Stimulated activated effector memory CD8-positive, alpha-beta T cell treated with anti-CD3 and anti-CD28 coated beads, Interleukin-12 subunit alpha, Interleukin-12 subunit beta, amount 100 ng/mL, for 72 hours (primary cell): ENCODE data around the gene NOSIP.
A peak's percentile ranks its signal among the peaks of the same experiment; 100 is the strongest.

ENCODE experiments used
- ATAC-seq: fragments of 150-1000 bp; cut with Tn5 transposase; 2 replicates; pipeline ENCODE4 v1.10.0; 2021
- DNase-seq, 2 donors: peaks; one replicate each; pipeline ENCODE4 v3.0.0; 2021 to 2022; ENCODE audit warnings: low spot score in 2 of 2
- H3K27ac Mint-ChIP-seq: one replicate; pipeline ENCODE4 v1.8.0; 2022; ENCODE audit warnings: mild to moderate bottlenecking, mixed read lengths
- H3K36me3 Mint-ChIP-seq: one replicate; pipeline ENCODE4 v1.8.0; 2022; ENCODE audit warnings: mild to moderate bottlenecking, mixed read lengths
- H3K4me1 Mint-ChIP-seq: one replicate; pipeline ENCODE4 v1.8.0; 2022; ENCODE audit warnings: mixed read lengths
- H3K4me3 Mint-ChIP-seq: one replicate; pipeline ENCODE4 v1.8.0; 2022; ENCODE audit warnings: mild to moderate bottlenecking, mixed read lengths
- H3K9me3 Mint-ChIP-seq: one replicate; pipeline ENCODE4 v1.8.0; 2022; ENCODE audit warnings: mixed read lengths

NOSIP gene

DNA sequence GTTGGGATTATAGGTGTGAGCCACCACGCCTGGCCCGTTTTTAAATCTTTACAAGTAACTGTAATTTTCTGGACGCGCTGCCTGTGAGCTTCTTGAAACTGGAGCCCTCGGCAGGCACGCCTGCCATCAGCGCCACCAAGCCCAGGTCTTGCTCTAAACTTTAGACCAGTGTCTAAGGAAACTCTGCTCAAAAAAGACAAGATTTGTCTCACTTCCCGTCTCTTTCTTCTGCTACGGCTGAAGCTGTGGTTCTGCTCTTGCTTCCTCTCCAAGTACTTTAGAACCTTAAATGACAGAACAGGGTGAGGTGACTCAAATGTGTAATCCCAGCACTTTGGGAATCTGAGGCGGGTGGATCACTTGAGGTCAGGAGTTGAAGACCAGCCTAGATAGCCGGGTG, 27.6 kb downstream of the NOSIP start:
- Mint-ChIP-seq H3K36me3 (peaks cover 51% of the 10 kb centered on the region), H3K9me3 (no peaks in the 10 kb centered on the region), H3K4me3 (peak overlapping the region; percentile 82), H3K27ac (peak overlapping the region; percentile 95), H3K4me1 (peaks cover 39% of the 10 kb centered on the region)
- DNase-seq (no peak), ATAC-seq (no peak)

- DNase-seq (no peak), ATAC-seq (no peak)
- no peaks in the 10 kb centered on the region for H3K9me3 Mint-ChIP-seq
- H3K36me3 Mint-ChIP-seq: peaks cover 42% of the 10 kb centered on the region
- peak overlapping the region; percentile 50 for H3K27ac Mint-ChIP-seq
- H3K4me3 Mint-ChIP-seq: no peak overlapping the region
- H3K4me1 Mint-ChIP-seq: peaks cover 41% of the 10 kb centered on the region
Observed at GRCh38 chr19:49551531-49551930, 28.8 kb downstream of the NOSIP start.

GRCh38 chr19:49549045-49549444, 31.3 kb downstream of the NOSIP start:
- Mint-ChIP-seq H3K36me3 (peaks cover 18% of the 10 kb centered on the region), H3K4me1 (peaks cover 27% of the 10 kb centered on the region)

DNA sequence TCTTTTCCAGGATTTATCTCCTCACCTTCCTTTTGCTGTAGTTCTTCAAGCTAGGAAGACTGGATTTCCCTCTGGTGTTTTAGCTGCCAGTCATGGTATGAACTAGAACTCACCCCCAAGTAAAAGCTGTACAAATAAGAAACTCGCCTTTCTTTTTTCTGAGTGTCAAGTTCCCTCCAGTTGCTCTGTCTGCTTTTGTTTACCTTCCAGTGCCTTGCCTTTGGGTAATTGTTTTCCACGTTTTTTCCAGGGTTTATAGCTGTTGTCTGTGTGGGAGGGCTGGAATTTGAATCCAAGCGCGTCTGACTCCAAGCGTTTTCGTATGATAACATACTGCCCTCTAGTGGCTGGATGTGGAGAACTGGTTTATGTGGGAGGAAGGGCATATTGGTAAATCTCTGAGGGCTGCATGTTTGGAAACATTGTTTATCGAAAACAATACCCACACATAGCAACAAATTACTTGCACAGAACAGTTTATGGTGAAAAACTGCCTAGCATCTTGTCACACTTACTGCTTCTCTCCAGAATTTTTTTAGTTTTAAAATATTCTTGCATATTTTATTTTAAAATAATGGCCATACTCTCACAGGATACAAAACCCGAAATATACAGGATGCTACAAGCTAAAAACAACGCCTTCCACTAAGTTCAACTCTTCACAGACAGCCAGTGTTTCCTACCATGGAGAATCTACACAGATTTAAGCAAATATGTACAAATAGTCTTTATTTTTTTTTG, 33.4 kb downstream of the NOSIP start:
- peaks cover 13% of the 10 kb centered on the region for H3K4me1 Mint-ChIP-seq
- H3K9me3 Mint-ChIP-seq: no peaks in the 10 kb centered on the region
- no peak overlapping the region for H3K27ac Mint-ChIP-seq
- peak overlapping the region; percentile 46 for H3K4me3 Mint-ChIP-seq
- peaks cover 5% of the 10 kb centered on the region for H3K36me3 Mint-ChIP-seq
- DNase-seq: peak; percentile 56 to 83
- ATAC-seq: peak; percentile 78

More at GRCh38 chr19:49549045-49549444, 31.3 kb downstream of the NOSIP start:
- ATAC-seq (no peak), DNase-seq (no peak)
- peak overlapping the region; percentile 79 for H3K27ac Mint-ChIP-seq
- H3K9me3 Mint-ChIP-seq: no peaks in the 10 kb centered on the region
- H3K4me3 Mint-ChIP-seq: no peak overlapping the region

GRCh38 chr19:49544154-49544553, 36.2 kb downstream of the NOSIP start:
- peak overlapping the region; percentile 66 for H3K27ac Mint-ChIP-seq
- peak; percentile 26 for ATAC-seq
- H3K4me3 Mint-ChIP-seq: no peak overlapping the region
- DNase-seq: no peak
- peaks cover 6% of the 10 kb centered on the region for H3K36me3 Mint-ChIP-seq
- no peaks in the 10 kb centered on the region for H3K9me3 Mint-ChIP-seq
- peaks cover 13% of the 10 kb centered on the region for H3K4me1 Mint-ChIP-seq

GRCh38 chr19:49543032-49543431, 37.3 kb downstream of the NOSIP start:
- Mint-ChIP-seq H3K4me1 (peaks cover 13% of the 10 kb centered on the region), H3K9me3 (no peaks in the 10 kb centered on the region), H3K27ac (peak overlapping the region; percentile 10), H3K4me3 (no peak overlapping the region), H3K36me3 (peaks cover 11% of the 10 kb centered on the region)
- no peak for ATAC-seq
- DNase-seq: no peak

DNA sequence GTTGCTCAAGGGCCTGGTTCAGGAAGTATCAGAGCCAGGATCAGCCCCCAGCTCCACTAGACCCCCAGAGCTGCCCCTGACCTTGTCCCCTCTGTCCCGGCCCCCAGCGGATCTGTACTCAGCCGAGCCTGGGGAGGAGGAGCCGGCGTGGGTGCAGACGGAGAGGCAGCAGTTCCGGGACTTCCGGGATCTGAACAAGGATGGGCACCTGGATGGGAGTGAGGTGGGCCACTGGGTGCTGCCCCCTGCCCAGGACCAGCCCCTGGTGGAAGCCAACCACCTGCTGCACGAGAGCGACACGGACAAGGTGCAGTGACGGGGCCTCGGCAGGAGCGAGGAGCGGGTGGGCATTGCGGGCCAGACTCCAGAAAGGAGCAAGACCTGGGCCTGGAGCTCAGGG, 37.9 kb downstream of the NOSIP start:
- Mint-ChIP-seq H3K4me3 (no peak overlapping the region), H3K4me1 (peaks cover 13% of the 10 kb centered on the region), H3K27ac (peak overlapping the region; percentile 10), H3K9me3 (no peaks in the 10 kb centered on the region), H3K36me3 (peaks cover 8% of the 10 kb centered on the region)
- DNase-seq: no peak
- no peak for ATAC-seq

DNA sequence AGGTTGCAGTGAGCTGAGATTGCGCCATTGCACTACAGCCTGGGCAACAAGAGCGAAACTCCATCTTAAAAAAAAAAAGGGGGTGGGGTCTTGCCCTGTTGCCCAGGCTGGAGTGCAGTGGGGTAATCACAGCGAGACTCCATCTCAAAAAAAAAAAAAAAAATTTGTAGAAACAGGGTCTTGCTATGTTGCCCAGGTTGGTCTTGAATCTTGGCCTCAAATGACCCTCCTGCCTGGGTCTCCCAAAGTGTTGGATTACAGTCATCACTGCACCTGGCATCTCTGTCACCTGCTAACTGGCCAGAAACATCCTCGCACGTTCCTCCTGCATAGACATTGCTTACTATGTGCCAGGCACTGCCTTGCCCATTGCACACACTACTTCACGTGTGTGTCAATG, 38.4 kb downstream of the NOSIP start:
- Mint-ChIP-seq H3K36me3 (peaks cover 12% of the 10 kb centered on the region), H3K9me3 (no peaks in the 10 kb centered on the region), H3K27ac (peak overlapping the region; percentile 10), H3K4me1 (peaks cover 9% of the 10 kb centered on the region), H3K4me3 (no peak overlapping the region)
- ATAC-seq: no peak
- no peak for DNase-seq

DNA sequence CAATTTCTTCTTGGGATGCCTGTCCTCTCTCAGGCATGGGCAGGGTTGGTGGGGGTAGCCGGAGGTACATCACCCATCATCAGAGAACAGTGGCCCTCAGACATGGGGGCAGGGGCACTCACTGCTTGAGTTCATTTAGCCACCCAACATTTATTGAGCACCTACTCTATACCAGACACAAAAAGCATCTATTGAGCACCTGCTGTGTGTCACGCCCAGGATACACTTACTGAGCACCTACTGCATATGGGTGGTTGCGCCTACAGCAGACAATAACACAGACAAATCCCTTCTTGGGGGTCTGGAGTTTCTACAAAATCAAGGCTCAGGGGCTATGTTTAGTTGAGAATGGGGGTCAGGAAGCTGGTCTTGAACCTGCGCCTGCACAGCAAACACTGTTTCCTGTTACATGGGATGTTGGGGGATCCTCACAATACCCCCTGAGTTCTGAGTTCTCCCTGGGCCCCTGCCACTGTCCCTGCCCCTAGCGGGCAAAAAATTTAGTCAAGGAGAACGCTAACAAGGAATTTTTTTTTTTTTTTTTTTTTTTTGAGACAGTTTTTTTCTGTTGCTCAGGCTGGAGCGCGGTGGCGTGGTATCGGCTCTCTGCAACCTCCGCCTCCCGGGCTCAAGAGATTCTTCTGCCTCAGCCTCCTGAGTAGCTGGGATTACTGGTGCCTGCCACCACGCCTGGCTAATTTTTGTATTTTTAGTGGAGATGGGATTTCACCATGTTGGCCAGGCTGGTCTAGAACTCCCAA, 41.0 kb downstream of the NOSIP start:
- peaks cover 16% of the 10 kb centered on the region for H3K4me1 Mint-ChIP-seq
- peaks cover 16% of the 10 kb centered on the region for H3K36me3 Mint-ChIP-seq
- no peak overlapping the region for H3K27ac Mint-ChIP-seq
- DNase-seq (no peak), ATAC-seq (no peak)
- H3K4me3 Mint-ChIP-seq: no peak overlapping the region
- H3K9me3 Mint-ChIP-seq: no peaks in the 10 kb centered on the region

DNA sequence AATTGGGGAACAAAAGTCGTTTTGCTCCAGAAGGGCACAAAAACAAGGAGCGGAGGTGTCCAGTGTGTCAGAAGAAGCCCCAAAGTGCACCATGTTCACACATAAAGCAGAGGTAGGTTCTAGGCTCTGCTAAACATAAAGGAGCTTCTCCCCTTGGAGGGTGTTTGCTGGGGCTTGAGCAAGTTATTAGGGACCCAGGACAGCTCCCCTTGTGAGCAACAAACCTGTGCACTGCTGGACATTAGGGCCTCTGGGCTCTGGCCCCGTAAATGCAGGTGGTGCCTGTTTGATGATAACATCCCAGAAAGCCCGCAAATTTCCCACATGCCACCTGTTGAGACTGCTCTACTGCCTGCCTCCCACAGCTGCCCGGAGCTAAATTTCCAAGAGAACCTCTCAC, 41.7 kb downstream of the NOSIP start:
- no peak overlapping the region for H3K4me3 Mint-ChIP-seq
- no peaks in the 10 kb centered on the region for H3K9me3 Mint-ChIP-seq
- no peak overlapping the region for H3K27ac Mint-ChIP-seq
- H3K36me3 Mint-ChIP-seq: peaks cover 17% of the 10 kb centered on the region
- ATAC-seq: no peak
- H3K4me1 Mint-ChIP-seq: peaks cover 14% of the 10 kb centered on the region
- DNase-seq: no peak

DNA sequence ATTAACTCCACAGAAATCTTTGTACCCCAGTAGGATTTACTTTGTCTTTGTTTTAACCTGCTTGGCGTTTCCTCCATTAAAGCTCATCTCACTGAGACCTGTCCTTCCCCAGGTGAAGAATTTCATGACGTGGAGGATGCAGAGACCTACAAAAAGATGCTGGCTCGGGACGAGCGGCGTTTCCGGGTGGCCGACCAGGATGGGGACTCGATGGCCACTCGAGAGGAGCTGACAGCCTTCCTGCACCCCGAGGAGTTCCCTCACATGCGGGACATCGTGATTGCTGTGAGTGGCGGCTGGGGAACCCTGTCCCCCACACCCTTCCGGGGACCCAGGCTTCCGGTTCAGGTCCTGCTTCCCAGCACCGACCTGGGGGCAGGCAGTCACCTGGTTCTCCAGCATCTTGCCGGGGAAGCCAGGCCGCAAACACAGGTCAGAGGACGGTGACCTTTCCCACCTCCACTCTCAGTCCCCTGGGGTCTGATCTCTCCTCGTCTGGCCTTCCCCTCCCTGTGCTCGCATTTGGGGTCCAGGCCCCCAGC, 43.4 kb downstream of the NOSIP start:
- Mint-ChIP-seq H3K9me3 (no peaks in the 10 kb centered on the region), H3K27ac (no peak overlapping the region)
- ATAC-seq: no peak

GRCh38 chr19:49534632-49535385, 45.5 kb downstream of the NOSIP start:
- H3K4me1 Mint-ChIP-seq: peaks cover 24% of the 10 kb centered on the region
- ATAC-seq (peak; percentile 53), DNase-seq (no peak)
- peaks cover 17% of the 10 kb centered on the region for H3K36me3 Mint-ChIP-seq
- H3K27ac Mint-ChIP-seq: peak overlapping the region; percentile 84
- peak overlapping the region; percentile 79 for H3K4me3 Mint-ChIP-seq
- H3K9me3 Mint-ChIP-seq: no peaks in the 10 kb centered on the region

More for the DNA sequence above, 43.4 kb downstream of the NOSIP start:
- peaks cover 24% of the 10 kb centered on the region for H3K4me1 Mint-ChIP-seq
- H3K4me3 Mint-ChIP-seq: no peak overlapping the region
- peaks cover 17% of the 10 kb centered on the region for H3K36me3 Mint-ChIP-seq
- no peak for DNase-seq

- ATAC-seq: peak; percentile 90
- DNase-seq: peak; percentile 90 to 93
- peaks cover 13% of the 10 kb centered on the region for H3K36me3 Mint-ChIP-seq
- H3K4me1 Mint-ChIP-seq: peaks cover 24% of the 10 kb centered on the region
- peak overlapping the region; percentile 84 for H3K27ac Mint-ChIP-seq
- peak overlapping the region; percentile 79 for H3K4me3 Mint-ChIP-seq
- H3K9me3 Mint-ChIP-seq: no peaks in the 10 kb centered on the region
Observed at GRCh38 chr19:49533551-49534488, 46.5 kb downstream of the NOSIP start.

- no peaks in the 10 kb centered on the region for H3K9me3 Mint-ChIP-seq
- peaks cover 11% of the 10 kb centered on the region for H3K36me3 Mint-ChIP-seq
- H3K27ac Mint-ChIP-seq: no peak overlapping the region
- ATAC-seq (no peak), DNase-seq (no peak)
- peaks cover 40% of the 10 kb centered on the region for H3K4me1 Mint-ChIP-seq
- no peak overlapping the region for H3K4me3 Mint-ChIP-seq
Observed at GRCh38 chr19:49530708-49531107, 49.6 kb downstream of the NOSIP start.
